Coronary artery (tissue), 2 donors: Measurements from ENCODE around the gene KLHL3.

ENCODE experiments used
- DNase-seq: peaks from one replicate; pipeline ENCODE4 v3.0.0-alpha.2; 2017; ENCODE audit warnings: low spot score
- H3K27ac ChIP-seq, 2 donors: fragments of 200-600 bp; sonication (generic); one replicate each; pipeline ENCODE4 v1.5.1; 2016 to 2019
- H3K4me3 ChIP-seq: fragments of 200-600 bp; sonication (generic); 2 replicates; pipeline ENCODE4 v1.5.1; 2016; ENCODE audit warnings: mild to moderate bottlenecking, moderate library complexity
- CTCF ChIP-seq: fragments of 200-600 bp; sonication (generic); IDR thresholded peaks from one replicate; pipeline ENCODE4 v1.5.1; 2019; ENCODE audit warnings: antibody characterized with exemption

KLHL3 gene

GRCh38 chr5:137712139-137712667, 23.7 kb downstream of the KLHL3 start:
- no peak for DNase-seq
- H3K27ac ChIP-seq: no peak overlapping the region
- no peak overlapping the region for H3K4me3 ChIP-seq
- no peak for TF ChIP-seq CTCF

GRCh38 chr5:137710086-137710485, 25.8 kb downstream of the KLHL3 start:
- TF ChIP-seq CTCF: no peak
- no peak overlapping the region for H3K4me3 ChIP-seq
- DNase-seq: no peak
- no peak overlapping the region for H3K27ac ChIP-seq

GRCh38 chr5:137708796-137709559, 26.9 kb downstream of the KLHL3 start:
- no peak for DNase-seq
- H3K4me3 ChIP-seq: no peak overlapping the region
- TF ChIP-seq CTCF: no peak
- no peak overlapping the region for H3K27ac ChIP-seq

GRCh38 chr5:137708062-137708461, 27.8 kb downstream of the KLHL3 start:
- Histone ChIP-seq H3K4me3 (no peak overlapping the region), H3K27ac (no peak overlapping the region)
- no peak for TF ChIP-seq CTCF

GRCh38 chr5:137706841-137707240, 29.0 kb downstream of the KLHL3 start:
- Histone ChIP-seq H3K4me3 (no peak overlapping the region), H3K27ac (no peak overlapping the region)
- no peak for TF ChIP-seq CTCF
- no peak for DNase-seq

More at GRCh38 chr5:137708062-137708461, 27.8 kb downstream of the KLHL3 start:
- DNase-seq: no peak

- no peak for DNase-seq
- H3K27ac ChIP-seq: no peak overlapping the region
- TF ChIP-seq CTCF: no peak
- H3K4me3 ChIP-seq: no peak overlapping the region
Observed at GRCh38 chr5:137705106-137705505, 30.8 kb downstream of the KLHL3 start.

- TF ChIP-seq CTCF: no peak
- no peak overlapping the region for H3K27ac ChIP-seq
- H3K4me3 ChIP-seq: no peak overlapping the region
- no peak for DNase-seq
Observed at GRCh38 chr5:137703565-137703964, 32.3 kb downstream of the KLHL3 start.
